ENCODE measurements around the gene NPAT.

Gene NPAT

GRCh38 chr11:108226036-108226435 is 3.6 kb upstream of the NPAT start:
- peaks cover 35% of the 10 kb centered on the region for H3K36me3 ChIP-seq (replicated peaks)
- DNase-seq (ENCODE audit: low spot score in 2 of 2), result no peak
- no peak overlapping the region for H3K4me3 ChIP-seq
- no peaks in the 10 kb centered on the region for H3K27me3 ChIP-seq (ENCODE audit: low read depth)
- in situ Hi-C loops (cut with MboI; ENCODE audit: low sequenced_read_pairs), result loop anchor here (10.0 kb wide), 1 partner anchor 269 kb away; the partner anchor contains the start of gene POGLUT3
- H3K9me3 ChIP-seq, result no peaks in the 10 kb centered on the region
- peaks cover 16% of the 10 kb centered on the region for H3K4me1 ChIP-seq

GRCh38 chr11:108224911-108225786 is 2.7 kb upstream of the NPAT start:
- in situ Hi-C loops (cut with MboI; ENCODE audit: low sequenced_read_pairs), result loop anchor here (10.0 to 25.0 kb wide), 2 partner anchors 270 to 437 kb away; partner anchors contain the start of genes DDX10 and POGLUT3
- no peak for DNase-seq (ENCODE audit: low spot score in 2 of 2)
- H3K4me3 ChIP-seq, result peak overlapping the region; percentile 69

GRCh38 chr11:108224366-108224765 is 1.9 kb upstream of the NPAT start:
- DNase-seq (ENCODE audit: low spot score in 2 of 2), result no peak
- in situ Hi-C loops (cut with MboI; ENCODE audit: low sequenced_read_pairs), result loop anchor here (10.0 to 25.0 kb wide), 2 partner anchors 270 to 438 kb away; partner anchors contain the start of genes DDX10 and POGLUT3
- Histone ChIP-seq H3K9me3 (no peaks in the 10 kb centered on the region), H3K27me3 (ENCODE audit: low read depth) (no peaks in the 10 kb centered on the region), H3K4me1 (peaks cover 25% of the 10 kb centered on the region), H3K36me3 (replicated peaks) (peaks cover 27% of the 10 kb centered on the region), H3K4me3 (peak overlapping the region; percentile 69)

More at GRCh38 chr11:108224911-108225786, 2.7 kb upstream of the NPAT start:
- H3K36me3 ChIP-seq (replicated peaks), result peaks cover 27% of the 10 kb centered on the region
- no peaks in the 10 kb centered on the region for H3K27me3 ChIP-seq (ENCODE audit: low read depth)
- H3K9me3 ChIP-seq, result no peaks in the 10 kb centered on the region
- H3K4me1 ChIP-seq, result peaks cover 21% of the 10 kb centered on the region

GRCh38 chr11:108223348-108224149 is 1.1 kb upstream of the NPAT start:
- H3K27me3 ChIP-seq (ENCODE audit: low read depth), result no peaks in the 10 kb centered on the region
- no peak for DNase-seq (ENCODE audit: low spot score in 2 of 2)
- peak overlapping the region; percentile 69 for H3K4me3 ChIP-seq
- peaks cover 19% of the 10 kb centered on the region for H3K36me3 ChIP-seq (replicated peaks)
- peaks cover 25% of the 10 kb centered on the region for H3K4me1 ChIP-seq
- no peaks in the 10 kb centered on the region for H3K9me3 ChIP-seq
- in situ Hi-C loops (cut with MboI; ENCODE audit: low sequenced_read_pairs), result loop anchor here (10.0 to 25.0 kb wide), 2 partner anchors 271 to 439 kb away; partner anchors contain the start of genes DDX10 and POGLUT3

- peak overlapping the region; percentile 69 for H3K4me3 ChIP-seq
- H3K27me3 ChIP-seq (ENCODE audit: low read depth), result no peaks in the 10 kb centered on the region
- no peak for DNase-seq (ENCODE audit: low spot score in 2 of 2)
- H3K9me3 ChIP-seq, result no peaks in the 10 kb centered on the region
- in situ Hi-C loops (cut with MboI; ENCODE audit: low sequenced_read_pairs), result loop anchor here (10.0 to 25.0 kb wide), 2 partner anchors 273 to 440 kb away; partner anchors contain the start of genes DDX10 and POGLUT3
- peaks cover 7% of the 10 kb centered on the region for H3K36me3 ChIP-seq (replicated peaks)
- peaks cover 25% of the 10 kb centered on the region for H3K4me1 ChIP-seq
These were observed 396 bp downstream of the NPAT start for GRCh38 chr11:108221911-108222573.

GRCh38 chr11:108221371-108221770 is 1.1 kb downstream of the NPAT start:
- H3K9me3 ChIP-seq, result no peaks in the 10 kb centered on the region
- no peaks in the 10 kb centered on the region for H3K27me3 ChIP-seq (ENCODE audit: low read depth)
- H3K36me3 ChIP-seq (replicated peaks), result peaks cover 7% of the 10 kb centered on the region
- H3K4me3 ChIP-seq, result peak overlapping the region; percentile 69
- in situ Hi-C loops (cut with MboI; ENCODE audit: low sequenced_read_pairs), result loop anchor here (10.0 to 25.0 kb wide), 2 partner anchors 273 to 441 kb away; partner anchors contain the start of genes DDX10 and POGLUT3
- peaks cover 25% of the 10 kb centered on the region for H3K4me1 ChIP-seq
- DNase-seq (ENCODE audit: low spot score in 2 of 2), result no peak

GRCh38 chr11:108220721-108221336 is 1.6 kb downstream of the NPAT start:
- no peaks in the 10 kb centered on the region for H3K27me3 ChIP-seq (ENCODE audit: low read depth)
- peaks cover 25% of the 10 kb centered on the region for H3K4me1 ChIP-seq
- H3K4me3 ChIP-seq, result peak overlapping the region; percentile 69
- no peak for DNase-seq (ENCODE audit: low spot score in 2 of 2)
- in situ Hi-C loops (cut with MboI; ENCODE audit: low sequenced_read_pairs), result loop anchor here (10.0 to 25.0 kb wide), 2 partner anchors 274 to 441 kb away; partner anchors contain the start of genes DDX10 and POGLUT3
- H3K9me3 ChIP-seq, result no peaks in the 10 kb centered on the region
- H3K36me3 ChIP-seq (replicated peaks), result peaks cover 7% of the 10 kb centered on the region

- H3K27me3 ChIP-seq (ENCODE audit: low read depth), result no peaks in the 10 kb centered on the region
- H3K36me3 ChIP-seq (replicated peaks), result peaks cover 9% of the 10 kb centered on the region
- no peak overlapping the region for H3K4me3 ChIP-seq
- in situ Hi-C loops (cut with MboI; ENCODE audit: low sequenced_read_pairs), result loop anchor here (25.0 kb wide), 1 partner anchor 443 kb away; the partner anchor contains the start of gene DDX10
- no peak for DNase-seq (ENCODE audit: low spot score in 2 of 2)
- no peaks in the 10 kb centered on the region for H3K9me3 ChIP-seq
- peaks cover 9% of the 10 kb centered on the region for H3K4me1 ChIP-seq
These were observed 3.3 kb downstream of the NPAT start for GRCh38 chr11:108218912-108219783.

GRCh38 chr11:108218455-108218854 is 4.0 kb downstream of the NPAT start:
- no peaks in the 10 kb centered on the region for H3K9me3 ChIP-seq
- H3K4me1 ChIP-seq, result peaks cover 9% of the 10 kb centered on the region
- no peaks in the 10 kb centered on the region for H3K27me3 ChIP-seq (ENCODE audit: low read depth)
- in situ Hi-C loops (cut with MboI; ENCODE audit: low sequenced_read_pairs), result loop anchor here (25.0 kb wide), 1 partner anchor 444 kb away; the partner anchor contains the start of gene DDX10
- H3K4me3 ChIP-seq, result no peak overlapping the region
- peaks cover 14% of the 10 kb centered on the region for H3K36me3 ChIP-seq (replicated peaks)
- no peak for DNase-seq (ENCODE audit: low spot score in 2 of 2)

GRCh38 chr11:108216988-108217387 is 5.5 kb downstream of the NPAT start:
- Histone ChIP-seq H3K27me3 (ENCODE audit: low read depth) (no peaks in the 10 kb centered on the region), H3K9me3 (no peaks in the 10 kb centered on the region), H3K36me3 (replicated peaks) (peaks cover 18% of the 10 kb centered on the region), H3K4me3 (no peak overlapping the region), H3K4me1 (peaks cover 9% of the 10 kb centered on the region)
- in situ Hi-C loops (cut with MboI; ENCODE audit: low sequenced_read_pairs), result loop anchor here (25.0 kb wide), 1 partner anchor 445 kb away; the partner anchor contains the start of gene DDX10
- DNase-seq (ENCODE audit: low spot score in 2 of 2), result no peak

- Histone ChIP-seq H3K4me1 (no peaks in the 10 kb centered on the region), H3K27me3 (ENCODE audit: low read depth) (no peaks in the 10 kb centered on the region), H3K9me3 (0 out of 2 replicates have a peak, but pooled peaks cover 2% of the 10 kb centered on the region), H3K4me3 (no peak overlapping the region), H3K36me3 (replicated peaks) (peaks cover 33% of the 10 kb centered on the region)
- in situ Hi-C loops (cut with MboI; ENCODE audit: low sequenced_read_pairs), result loop anchor here (25.0 kb wide), 1 partner anchor 449 kb away; the partner anchor contains the start of gene DDX10
- no peak for DNase-seq (ENCODE audit: low spot score in 2 of 2)
These were observed 8.7 kb downstream of the NPAT start for GRCh38 chr11:108213784-108214183.

GRCh38 chr11:108210441-108210840 is 12.0 kb downstream of the NPAT start:
- Histone ChIP-seq H3K27me3 (ENCODE audit: low read depth) (no peaks in the 10 kb centered on the region), H3K4me1 (no peaks in the 10 kb centered on the region), H3K9me3 (peaks cover 9% of the 10 kb centered on the region), H3K36me3 (replicated peaks) (peaks cover 58% of the 10 kb centered on the region), H3K4me3 (no peak overlapping the region)
- no peak for DNase-seq (ENCODE audit: low spot score in 2 of 2)
- in situ Hi-C loops (cut with MboI; ENCODE audit: low sequenced_read_pairs), result loop anchor here (25.0 kb wide), 1 partner anchor 452 kb away; the partner anchor contains the start of gene DDX10

Measured in HAP-1 (cell line).